Smooth muscle cell (in vitro differentiated cells): ENCODE measurements around the gene APH1B. TPM values are rescaled to one million over a fixed set of nuclear protein-coding genes. Genes with fewer than 3 reads are reported as not detected.

Source experiments
- DNase-seq: peaks from one replicate; lab custom pipeline; 2025; ENCODE audit not compliant: unreplicated experiment; lab: John Stamatoyannopoulos, UW
- H2AFZ ChIP-seq: fragments of 200-600 bp; sonication (generic); 2 replicates; pipeline ENCODE4 v1.6.0; 2016; ENCODE audit warnings: antibody characterized with exemption, low read depth, mild to moderate bottlenecking
- H3F3A ChIP-seq: fragments of 200-600 bp; sonication (generic); 2 replicates; pipeline ENCODE4 v1.6.0; 2017; ENCODE audit warnings: antibody characterized with exemption, low read depth
- H3K27ac ChIP-seq: fragments of 200-600 bp; sonication (generic); 2 replicates; pipeline ENCODE4 v1.5.1; 2016; ENCODE audit warnings: low read depth, mild to moderate bottlenecking
- H3K27me3 ChIP-seq: fragments of 200-600 bp; sonication (generic); 2 replicates; pipeline ENCODE4 v1.6.1; 2016; ENCODE audit warnings: low read depth, mild to moderate bottlenecking
- H3K36me3 ChIP-seq: fragments of 200-600 bp; sonication (generic); 2 replicates; pipeline ENCODE4 v1.5.1; 2016; ENCODE audit warnings: low read depth
- H3K4me1 ChIP-seq: fragments of 200-600 bp; sonication (generic); 2 replicates; pipeline ENCODE4 v1.5.1; 2016; ENCODE audit warnings: low read depth
- H3K4me2 ChIP-seq: fragments of 200-600 bp; sonication (generic); 2 replicates; pipeline ENCODE4 v1.6.0; 2016; ENCODE audit warnings: mild to moderate bottlenecking
- H3K4me3 ChIP-seq: fragments of 200-600 bp; sonication (generic); 2 replicates; pipeline ENCODE4 v1.5.1; 2016; ENCODE audit warnings: mild to moderate bottlenecking
- H3K79me2 ChIP-seq: fragments of 200-600 bp; sonication (generic); 2 replicates; pipeline ENCODE4 v1.6.0; 2016; ENCODE audit warnings: low read depth, mild to moderate bottlenecking
- H3K9ac ChIP-seq: fragments of 200-600 bp; sonication (generic); 2 replicates; pipeline ENCODE4 v1.6.0; 2016; ENCODE audit warnings: low read depth
- H3K9me3 ChIP-seq: fragments of 200-600 bp; sonication (generic); replicated peaks from 2 replicates; pipeline ENCODE4 v1.5.1; 2016; ENCODE audit warnings: low read depth
- H4K20me1 ChIP-seq: fragments of 200-600 bp; sonication (generic); 2 replicates; pipeline ENCODE4 v1.6.0; 2016; ENCODE audit warnings: low read depth
- CTCF ChIP-seq: fragments of 200-600 bp; sonication (generic); IDR thresholded peaks from 2 replicates; pipeline ENCODE4 v1.5.1; 2017; ENCODE audit warnings: borderline replicate concordance, mild to moderate bottlenecking, antibody characterized with exemption; ENCODE audit not compliant: insufficient read depth, poor library complexity, severe bottlenecking
- WGBS: methylation state at CpG from one replicate; pipeline ENCODE4 v1.1.7; 2016; ENCODE audit warnings: low lambda C conversion rate; 5-methylcytosine and 5-hydroxymethylcytosine counted together
- polyA plus RNA-seq: library from polyadenylated mRNA; unstranded; fragments of >200 nt; fragmentation: Nextera tagmentation; extraction: Ambion mirVana; gene quantifications from 2 replicates; pipeline ENCODE4 v1.2.1, GENCODE V29; 2016
- total RNA-seq: library from RNA; depleted of rRNA; stranded (reverse); fragments of >200 nt; gene quantifications from 2 replicates; pipeline ENCODE4 v1.2.3, GENCODE V29; 2014

APH1B gene
- total and polyA plus RNA-seq, 2 experiments from 2014 or later = 14.3 to 15.5 TPM

GRCh38 chr15:63335543-63336240, 58.3 kb downstream of the APH1B start:
- Histone ChIP-seq H3K4me3 (no peak overlapping the region), H3K9me3 (no peaks in the 10 kb centered on the region), H3K4me2 (no peak overlapping the region), H2AFZ (no peak overlapping the region), H3K36me3 (no peaks in the 10 kb centered on the region), H3K79me2 (no peaks in the 10 kb centered on the region), H3K27ac (no peak overlapping the region), H4K20me1 (no peaks in the 10 kb centered on the region), H3F3A (peaks cover 8% of the 10 kb centered on the region), H3K4me1 (no peaks in the 10 kb centered on the region), H3K9ac (no peak overlapping the region), H3K27me3 (no peaks in the 10 kb centered on the region)
- WGBS = 86% methylated on average over 8 of the region's 8 CpGs
- no peak for DNase-seq
- TF ChIP-seq CTCF = no peak

GRCh38 chr15:63337046-63337445, 59.6 kb downstream of the APH1B start:
- no peaks in the 10 kb centered on the region for H3F3A ChIP-seq
- 79% methylated on average over 4 of the region's 4 CpGs for WGBS

GRCh38 chr15:63338170-63338569, 60.8 kb downstream of the APH1B start:
- Histone ChIP-seq H3K27me3 (no peaks in the 10 kb centered on the region), H3K4me1 (peaks cover 9% of the 10 kb centered on the region), H2AFZ (no peak overlapping the region), H3K79me2 (no peaks in the 10 kb centered on the region), H4K20me1 (no peaks in the 10 kb centered on the region), H3K36me3 (no peaks in the 10 kb centered on the region), H3K4me2 (peak overlapping the region; percentile 14), H3K27ac (no peak overlapping the region), H3F3A (no peaks in the 10 kb centered on the region), H3K9me3 (no peaks in the 10 kb centered on the region), H3K9ac (no peak overlapping the region), H3K4me3 (no peak overlapping the region)
- TF ChIP-seq CTCF = no peak
- no peak for DNase-seq

More at GRCh38 chr15:63337046-63337445, 59.6 kb downstream of the APH1B start:
- DNase-seq = no peak
- Histone ChIP-seq H3K27ac (no peak overlapping the region), H3K4me2 (no peak overlapping the region), H3K4me1 (no peaks in the 10 kb centered on the region), H3K9me3 (no peaks in the 10 kb centered on the region), H2AFZ (no peak overlapping the region), H3K36me3 (no peaks in the 10 kb centered on the region), H3K4me3 (no peak overlapping the region), H3K9ac (no peak overlapping the region), H3K79me2 (no peaks in the 10 kb centered on the region), H4K20me1 (no peaks in the 10 kb centered on the region), H3K27me3 (no peaks in the 10 kb centered on the region)
- TF ChIP-seq CTCF = no peak
